K562 (cell line): Measurements from ENCODE around the gene KIFC3. TPM values are rescaled to one million over a fixed set of nuclear protein-coding genes. Genes with fewer than 3 reads are reported as not detected.

Experiments used
- BHLHE40 ChIP-seq: IDR thresholded peaks from 2 replicates; pipeline ENCODE4 v1.6.1; 2011; ENCODE audit warnings: low read length, improper control_type of control experiment
- BRF2 ChIP-seq: IDR thresholded peaks from 3 replicates; pipeline ENCODE4 v1.6.1; 2011; ENCODE audit warnings: borderline replicate concordance, mild to moderate bottlenecking; ENCODE audit not compliant: insufficient read length, insufficient read depth
- CREBBP ChIP-seq: IDR thresholded peaks from one replicate; pipeline ENCODE4 v1.6.1; 2012; ENCODE audit warnings: low read depth, mild to moderate bottlenecking, control low read depth, inconsistent platforms, low read length
- MCM3 ChIP-seq: fragments of 450-650 bp; IDR thresholded peaks from 2 replicates; pipeline ENCODE4 v1.6.1; 2016
- MTA1 ChIP-seq: fragments of 450-650 bp; IDR thresholded peaks from 2 replicates; pipeline ENCODE4 v1.6.1; 2017; ENCODE audit warnings: borderline replicate concordance
- SIN3A ChIP-seq, 2 experiments: fragments of 150-350 bp in 1 of 2; IDR thresholded peaks; 2 replicates each; pipeline ENCODE4 v1.6.1; 2011 to 2016; ENCODE audit warnings: borderline replicate concordance in 2 of 2, low read depth in 2 of 2, low read length in 2 of 2, mild to moderate bottlenecking in 2 of 2, moderate library complexity in 2 of 2; ENCODE audit not compliant: control insufficient read depth in 1 of 2
- SMAD4 ChIP-seq: fragments of 250-450 bp; sonication (Bioruptor Pico); conservative IDR thresholded peaks from 2 replicates; pipeline ENCODE4 v1.8.0; 2021; ENCODE audit warnings: inconsistent platforms, mild to moderate bottlenecking, moderate library complexity
- SNRNP70 ChIP-seq: fragments of 200-400 bp; formaldehyde crosslinking; optimal IDR thresholded peaks from 2 replicates; pipeline ENCODE3; 2017; ENCODE audit warnings: low read depth, low read length
- ZNF282 ChIP-seq: sonication (generic); formaldehyde crosslinking; IDR thresholded peaks from 2 replicates; pipeline ENCODE4 v1.8.1; 2023; ENCODE audit warnings: missing genetic modification reagents
- polyA plus RNA-seq, 8 experiments: library from polyadenylated mRNA; depleted of rRNA in 4 of 8; stranded (reverse) in 5 of 8; unstranded in 3 of 8; fragments of >200 nt; fragmentation: Nextera tagmentation in 2 of 8; fragmentation: Illumina TruSeq in 1 of 8; extraction: Ambion mirVana in 2 of 8; extraction: Trizol in 1 of 8; gene quantifications; 2 replicates each; pipeline versions ENCODE4 v1.2.1 to v1.2.3, GENCODE V29; 2011 to 2014; ENCODE audit warnings: inconsistent platforms in 1 of 8, missing spikeins in 1 of 8
- total RNA-seq, 7 experiments: library from RNA; depleted of rRNA in 6 of 7; stranded (reverse); fragments of >200 nt in 6 of 7; fragmentation: Illumina TruSeq in 2 of 7; extraction: Trizol in 2 of 7; gene quantifications; 2 replicates each; pipeline versions ENCODE4 v1.2.1 to v1.2.3, GENCODE V29; 2011 to 2021; ENCODE audit warnings: low replicate concordance in 1 of 7
- TF ChIP-seq, protein P1 (sequence below): fragments of 200-400 bp; formaldehyde crosslinking; IDR thresholded peaks from 2 replicates; pipeline ENCODE4 v1.6.1; 2017; ENCODE audit warnings: mild to moderate bottlenecking, low read depth, low read length, moderate library complexity
- TF ChIP-seq, protein P2 (sequence below): fragments of 450-650 bp; IDR thresholded peaks from 2 replicates; pipeline ENCODE4 v1.6.1; 2018; ENCODE audit not compliant: partially characterized antibody
- TF ChIP-seq, protein P3 (sequence below): fragments of 250-450 bp; sonication (Bioruptor Pico); IDR thresholded peaks from 2 replicates; pipeline ENCODE4 v1.9.0; 2021; ENCODE audit warnings: mild to moderate bottlenecking, inconsistent platforms
- TF ChIP-seq, protein P4 (sequence below): fragments of 450-650 bp; IDR thresholded peaks from 2 replicates; pipeline ENCODE4 v1.6.1; 2016; ENCODE audit warnings: antibody characterized with exemption

Gene KIFC3
- total and polyA plus RNA-seq, 9 of the 15 experiments (the other 6 are each of a cell fraction or from before 2014, with no cell fraction given): 0.23 to 105 (median 26.2) TPM

GRCh38 chr16:57803134-57803990 is 1.1 kb upstream of the KIFC3 start (continued):
- TF ChIP-seq, protein P1, sequence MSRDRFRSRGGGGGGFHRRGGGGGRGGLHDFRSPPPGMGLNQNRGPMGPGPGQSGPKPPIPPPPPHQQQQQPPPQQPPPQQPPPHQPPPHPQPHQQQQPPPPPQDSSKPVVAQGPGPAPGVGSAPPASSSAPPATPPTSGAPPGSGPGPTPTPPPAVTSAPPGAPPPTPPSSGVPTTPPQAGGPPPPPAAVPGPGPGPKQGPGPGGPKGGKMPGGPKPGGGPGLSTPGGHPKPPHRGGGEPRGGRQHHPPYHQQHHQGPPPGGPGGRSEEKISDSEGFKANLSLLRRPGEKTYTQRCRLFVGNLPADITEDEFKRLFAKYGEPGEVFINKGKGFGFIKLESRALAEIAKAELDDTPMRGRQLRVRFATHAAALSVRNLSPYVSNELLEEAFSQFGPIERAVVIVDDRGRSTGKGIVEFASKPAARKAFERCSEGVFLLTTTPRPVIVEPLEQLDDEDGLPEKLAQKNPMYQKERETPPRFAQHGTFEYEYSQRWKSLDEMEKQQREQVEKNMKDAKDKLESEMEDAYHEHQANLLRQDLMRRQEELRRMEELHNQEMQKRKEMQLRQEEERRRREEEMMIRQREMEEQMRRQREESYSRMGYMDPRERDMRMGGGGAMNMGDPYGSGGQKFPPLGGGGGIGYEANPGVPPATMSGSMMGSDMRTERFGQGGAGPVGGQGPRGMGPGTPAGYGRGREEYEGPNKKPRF: no peak
- TF ChIP-seq BHLHE40 (no peak), SMAD4 (0 out of 2 replicates have a peak, but pooled peaks have one; percentile 15), MCM3 (no peak), SIN3A (IDR thresholded peaks at IDR 0.05; ENCODE audit: borderline replicate concordance in 2 of 2, control insufficient read depth in 1 of 2, low read depth in 2 of 2, low read length in 2 of 2) (no peak), MTA1 (no peak), SNRNP70 (no peak), ZNF282 (CRISPR knock-in tag) (no peak), BRF2 (no peak), CREBBP (no peak)
- TF ChIP-seq, protein P2, sequence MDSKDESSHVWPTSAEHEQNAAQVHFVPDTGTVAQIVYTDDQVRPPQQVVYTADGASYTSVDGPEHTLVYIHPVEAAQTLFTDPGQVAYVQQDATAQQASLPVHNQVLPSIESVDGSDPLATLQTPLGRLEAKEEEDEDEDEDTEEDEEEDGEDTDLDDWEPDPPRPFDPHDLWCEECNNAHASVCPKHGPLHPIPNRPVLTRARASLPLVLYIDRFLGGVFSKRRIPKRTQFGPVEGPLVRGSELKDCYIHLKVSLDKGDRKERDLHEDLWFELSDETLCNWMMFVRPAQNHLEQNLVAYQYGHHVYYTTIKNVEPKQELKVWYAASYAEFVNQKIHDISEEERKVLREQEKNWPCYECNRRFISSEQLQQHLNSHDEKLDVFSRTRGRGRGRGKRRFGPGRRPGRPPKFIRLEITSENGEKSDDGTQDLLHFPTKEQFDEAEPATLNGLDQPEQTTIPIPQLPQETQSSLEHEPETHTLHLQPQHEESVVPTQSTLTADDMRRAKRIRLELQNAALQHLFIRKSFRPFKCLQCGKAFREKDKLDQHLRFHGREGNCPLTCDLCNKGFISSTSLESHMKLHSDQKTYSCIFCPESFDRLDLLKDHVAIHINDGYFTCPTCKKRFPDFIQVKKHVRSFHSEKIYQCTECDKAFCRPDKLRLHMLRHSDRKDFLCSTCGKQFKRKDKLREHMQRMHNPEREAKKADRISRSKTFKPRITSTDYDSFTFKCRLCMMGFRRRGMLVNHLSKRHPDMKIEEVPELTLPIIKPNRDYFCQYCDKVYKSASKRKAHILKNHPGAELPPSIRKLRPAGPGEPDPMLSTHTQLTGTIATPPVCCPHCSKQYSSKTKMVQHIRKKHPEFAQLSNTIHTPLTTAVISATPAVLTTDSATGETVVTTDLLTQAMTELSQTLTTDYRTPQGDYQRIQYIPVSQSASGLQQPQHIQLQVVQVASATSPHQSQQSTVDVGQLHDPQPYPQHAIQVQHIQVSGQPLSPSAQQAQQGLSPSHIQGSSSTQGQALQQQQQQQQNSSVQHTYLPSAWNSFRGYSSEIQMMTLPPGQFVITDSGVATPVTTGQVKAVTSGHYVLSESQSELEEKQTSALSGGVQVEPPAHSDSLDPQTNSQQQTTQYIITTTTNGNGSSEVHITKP: no peak
- TF ChIP-seq, protein P3, sequence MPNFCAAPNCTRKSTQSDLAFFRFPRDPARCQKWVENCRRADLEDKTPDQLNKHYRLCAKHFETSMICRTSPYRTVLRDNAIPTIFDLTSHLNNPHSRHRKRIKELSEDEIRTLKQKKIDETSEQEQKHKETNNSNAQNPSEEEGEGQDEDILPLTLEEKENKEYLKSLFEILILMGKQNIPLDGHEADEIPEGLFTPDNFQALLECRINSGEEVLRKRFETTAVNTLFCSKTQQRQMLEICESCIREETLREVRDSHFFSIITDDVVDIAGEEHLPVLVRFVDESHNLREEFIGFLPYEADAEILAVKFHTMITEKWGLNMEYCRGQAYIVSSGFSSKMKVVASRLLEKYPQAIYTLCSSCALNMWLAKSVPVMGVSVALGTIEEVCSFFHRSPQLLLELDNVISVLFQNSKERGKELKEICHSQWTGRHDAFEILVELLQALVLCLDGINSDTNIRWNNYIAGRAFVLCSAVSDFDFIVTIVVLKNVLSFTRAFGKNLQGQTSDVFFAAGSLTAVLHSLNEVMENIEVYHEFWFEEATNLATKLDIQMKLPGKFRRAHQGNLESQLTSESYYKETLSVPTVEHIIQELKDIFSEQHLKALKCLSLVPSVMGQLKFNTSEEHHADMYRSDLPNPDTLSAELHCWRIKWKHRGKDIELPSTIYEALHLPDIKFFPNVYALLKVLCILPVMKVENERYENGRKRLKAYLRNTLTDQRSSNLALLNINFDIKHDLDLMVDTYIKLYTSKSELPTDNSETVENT: peak; percentile 44; the same call in 1 of the 2 replicates
- TF ChIP-seq, protein P4, sequence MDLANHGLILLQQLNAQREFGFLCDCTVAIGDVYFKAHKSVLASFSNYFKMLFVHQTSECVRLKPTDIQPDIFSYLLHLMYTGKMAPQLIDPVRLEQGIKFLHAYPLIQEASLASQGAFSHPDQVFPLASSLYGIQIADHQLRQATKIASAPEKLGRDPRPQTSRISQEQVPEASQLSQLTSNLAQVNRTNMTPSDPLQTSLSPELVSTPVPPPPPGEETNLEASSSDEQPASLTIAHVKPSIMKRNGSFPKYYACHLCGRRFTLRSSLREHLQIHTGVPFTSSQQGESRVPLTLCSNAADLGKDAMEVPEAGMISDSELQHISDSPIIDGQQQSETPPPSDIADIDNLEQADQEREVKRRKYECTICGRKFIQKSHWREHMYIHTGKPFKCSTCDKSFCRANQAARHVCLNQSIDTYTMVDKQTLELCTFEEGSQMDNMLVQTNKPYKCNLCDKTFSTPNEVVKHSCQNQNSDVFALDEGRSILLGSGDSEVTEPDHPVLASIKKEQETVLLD: no peak
